GM06990 (cell line): ENCODE results near the gene GARIN5B.
A peak's percentile ranks its signal among the peaks of the same experiment; 100 is the strongest.

Source experiments
- DNase-seq: peaks from one replicate; pipeline ENCODE4 v3.0.0-alpha.2; 2011; ENCODE audit not compliant: insufficient read length; ENCODE audit errors: extremely low read depth
- H3K27me3 ChIP-seq: replicated peaks from 2 replicates; pipeline ENCODE4 v1.6.0; 2011; ENCODE audit warnings: low read length; ENCODE audit not compliant: control insufficient read depth, insufficient read depth
- H3K36me3 ChIP-seq: 2 replicates; pipeline ENCODE4 v1.5.1; 2011; ENCODE audit warnings: low read length; ENCODE audit not compliant: control insufficient read depth, insufficient read depth
- H3K4me3 ChIP-seq: replicated peaks from 2 replicates; pipeline ENCODE4 v1.5.1; 2011; ENCODE audit warnings: low read depth, mild to moderate bottlenecking, control low read depth, low read length
- CTCF ChIP-seq: IDR thresholded peaks from 2 replicates; pipeline ENCODE4 v1.5.1; 2011; ENCODE audit warnings: low read length, control low read depth, mild to moderate bottlenecking, inconsistent platforms; ENCODE audit not compliant: insufficient read depth, poor library complexity, severe bottlenecking

Gene GARIN5B

GRCh38 chr19:55354698-55355212 is 8.3 kb downstream of the GARIN5B start, which contains the start of gene COX6B2:
COX6B2 (minus strand) TSS chr19:55354719; CDS start chr19:55354521, 198 bp downstream.
- DNase-seq: no peak
- peaks cover 2% of the 10 kb centered on the region for H3K27me3 ChIP-seq

GRCh38 chr19:55353803-55354697 is 9.0 kb downstream of the GARIN5B start:
- Histone ChIP-seq H3K36me3 (no peaks in the 10 kb centered on the region), H3K27me3 (peaks cover 2% of the 10 kb centered on the region), H3K4me3 (peak overlapping the region; percentile 40)
- DNase-seq: peak; percentile 68
- TF ChIP-seq CTCF: no peak

More at GRCh38 chr19:55354698-55355212, 8.3 kb downstream of the GARIN5B start, which contains the start of gene COX6B2:
- Histone ChIP-seq H3K36me3 (no peaks in the 10 kb centered on the region), H3K4me3 (peak within 1 kb of the TSS; percentile 40)
- TF ChIP-seq CTCF: no peak

- DNase-seq: no peak
- TF ChIP-seq CTCF: no peak
- Histone ChIP-seq H3K27me3 (peaks cover 2% of the 10 kb centered on the region), H3K4me3 (peak overlapping the region; percentile 40; the same call in 1 of the 2 replicates), H3K36me3 (no peaks in the 10 kb centered on the region)
Measured at GRCh38 chr19:55353356-55353802, 9.7 kb downstream of the GARIN5B start.

- no peak overlapping the region for H3K4me3 ChIP-seq
- TF ChIP-seq CTCF: no peak
- H3K36me3 ChIP-seq: peaks cover 2% of the 10 kb centered on the region; the same call in 1 of the 2 replicates
- peaks cover 2% of the 10 kb centered on the region for H3K27me3 ChIP-seq
- DNase-seq: no peak
Measured at GRCh38 chr19:55352549-55353145, 10.4 kb downstream of the GARIN5B start.

- Histone ChIP-seq H3K27me3 (peaks cover 2% of the 10 kb centered on the region), H3K36me3 (peaks cover 2% of the 10 kb centered on the region; the same call in 1 of the 2 replicates), H3K4me3 (no peak overlapping the region)
- no peak for DNase-seq
- no peak for TF ChIP-seq CTCF
Measured at GRCh38 chr19:55352040-55352439, 11.0 kb downstream of the GARIN5B start.
